ENCODE measurements around the gene CR1. TPM values are rescaled to one million over a fixed set of nuclear protein-coding genes. Genes with fewer than 3 reads are reported as not detected.
A peak's percentile ranks its signal among the peaks of the same experiment; 100 is the strongest.
"Not testable (repeated sequence)": the region's sequence is repeated elsewhere in the genome, so short reads cannot be mapped to it uniquely, and the experiment has no call there.

Gene CR1
- total and polyA plus RNA-seq, 4 experiments from 2014 or later = 4.1 to 11.5 (median 9.7) TPM

DNA sequence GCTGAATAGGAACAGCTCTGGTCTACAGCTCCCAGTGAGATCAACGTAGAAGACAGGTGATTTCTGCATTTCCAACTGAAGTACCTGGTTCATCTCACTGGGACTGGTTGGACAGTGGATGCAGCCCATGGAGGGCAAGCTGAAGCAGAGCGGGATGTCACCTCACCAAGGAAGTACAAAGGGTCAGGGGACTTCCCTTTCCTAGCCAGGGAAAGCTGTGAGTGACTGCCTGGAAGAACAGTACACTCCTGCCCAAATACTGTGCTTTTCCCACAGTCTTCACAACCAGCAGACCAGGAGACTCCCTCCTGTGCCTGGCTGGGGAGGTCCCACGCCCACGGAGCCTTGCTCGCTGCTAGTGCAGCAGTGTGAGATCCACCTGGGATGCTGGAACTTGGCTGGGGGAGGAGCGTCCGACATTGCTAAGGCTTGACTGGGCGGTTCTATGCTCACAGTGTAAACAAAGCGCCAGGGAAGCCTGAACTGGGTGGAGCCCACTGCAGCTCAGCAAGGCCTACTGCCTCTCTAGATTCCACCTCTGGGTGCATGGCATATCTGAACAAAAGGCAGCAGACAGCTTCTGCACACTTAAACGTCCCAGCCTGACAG lies 163.7 kb downstream of the CR1 start:
- Histone ChIP-seq H3K27me3 (ENCODE audit: insufficient read depth, low read length) (no peaks in the 10 kb centered on the region), H3K36me3 (ENCODE audit: insufficient read depth, low read length) (no peaks in the 10 kb centered on the region), H3K9me3 (ENCODE audit: control insufficient read depth in 1 of 2, low read length in 2 of 2) (no peaks in the 10 kb centered on the region), H3K4me1 (ENCODE audit: insufficient read depth, low read length) (no peaks in the 10 kb centered on the region), H3K27ac (ENCODE audit: low read depth, low read length) (no peak overlapping the region), H3K4me3 (ENCODE audit: low read length in 2 of 2) (no peak overlapping the region)
- Mint-ChIP-seq H3K27ac (no peak overlapping the region), H3K4me1 (no peaks in the 10 kb centered on the region), H3K9me3 (peaks cover 0 to 5% (median 0%) of the 10 kb centered on the region in 8 donors), H3K36me3 (peaks cover 0 to 4% of the 10 kb centered on the region in 2 donors), H3K4me3 (no peak overlapping the region), H3K27me3 (peaks cover 9 to 19% of the 10 kb centered on the region in 2 donors)
- POLR2A ChIA-PET (ENCODE audit: partially characterized antibody) = no interaction called here
- CTCF ChIA-PET (ENCODE audit: partially characterized antibody) = no interaction called here
- no peak for DNase-seq
- intact Hi-C loops (cut with micrococcal nuclease) = no loop called here

DNA sequence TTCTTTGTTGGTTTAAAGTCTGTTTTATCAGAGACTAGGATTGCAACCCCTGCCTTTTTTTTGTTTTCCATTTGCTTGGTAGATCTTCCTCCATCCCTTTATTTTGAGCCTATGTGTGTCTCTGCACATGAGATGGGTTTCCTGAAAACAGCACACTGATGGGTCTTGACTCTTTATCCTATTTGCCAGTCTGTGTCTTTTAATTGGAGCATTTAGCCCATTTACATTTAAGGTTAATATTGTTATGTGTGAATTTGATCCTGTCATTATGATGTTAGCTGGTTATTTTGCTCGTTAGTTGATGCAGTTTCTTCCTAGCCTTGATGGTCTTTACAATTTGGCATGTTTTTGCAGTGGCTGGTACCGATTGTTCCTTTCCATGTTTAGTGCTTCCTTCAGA lies 165.5 kb downstream of the CR1 start:
- H3K4me3 Mint-ChIP-seq; H3K4me1 Mint-ChIP-seq; H3K36me3 ChIP-seq (ENCODE audit: insufficient read depth, low read length); intact Hi-C loops (cut with micrococcal nuclease); H3K4me3 ChIP-seq (ENCODE audit: low read length in 2 of 2); POLR2A ChIA-PET (ENCODE audit: partially characterized antibody); H3K27ac Mint-ChIP-seq; H3K27me3 ChIP-seq (ENCODE audit: insufficient read depth, low read length); H3K36me3 Mint-ChIP-seq; CTCF ChIA-PET (ENCODE audit: partially characterized antibody); H3K27ac ChIP-seq (ENCODE audit: low read depth, low read length); H3K4me1 ChIP-seq (ENCODE audit: insufficient read depth, low read length); DNase-seq; H3K9me3 ChIP-seq (ENCODE audit: control insufficient read depth in 1 of 2, low read length in 2 of 2): not testable (repeated sequence)
- Mint-ChIP-seq H3K27me3 (peaks cover 16 to 25% of the 10 kb centered on the region in 2 donors), H3K9me3 (peaks cover 0 to 10% (median 1%) of the 10 kb centered on the region in 8 donors)

DNA sequence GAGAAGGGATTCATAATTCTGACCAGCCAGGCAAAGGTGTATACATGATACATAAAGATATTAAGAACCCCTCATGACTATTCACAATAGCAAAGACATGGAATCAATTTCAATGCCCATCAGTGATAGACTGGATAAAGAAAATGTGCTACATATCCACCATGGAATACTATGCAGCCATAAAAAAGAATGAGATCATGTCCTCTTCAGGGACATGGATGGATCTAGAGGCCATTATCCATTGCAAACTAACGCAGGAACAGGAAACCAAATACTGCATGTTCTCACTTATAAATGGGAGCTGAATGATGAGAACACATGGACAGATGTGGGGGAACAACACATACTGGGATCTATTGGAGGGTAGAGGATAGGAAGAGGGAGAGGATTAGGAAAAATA lies 170.4 kb downstream of the CR1 start:
- Histone ChIP-seq H3K9me3 (ENCODE audit: control insufficient read depth in 1 of 2, low read length in 2 of 2) (no peaks in the 10 kb centered on the region), H3K4me1 (ENCODE audit: insufficient read depth, low read length) (no peaks in the 10 kb centered on the region), H3K27ac (ENCODE audit: low read depth, low read length) (no peak overlapping the region), H3K27me3 (ENCODE audit: insufficient read depth, low read length) (peaks cover 11% of the 10 kb centered on the region), H3K36me3 (ENCODE audit: insufficient read depth, low read length) (no peaks in the 10 kb centered on the region), H3K4me3 (ENCODE audit: low read length in 2 of 2) (no peak overlapping the region)
- H3K36me3 Mint-ChIP-seq = peaks cover 0 to 4% of the 10 kb centered on the region in 2 donors
- H3K27me3 Mint-ChIP-seq = peaks cover 37 to 54% of the 10 kb centered on the region in 2 donors
- H3K4me3 Mint-ChIP-seq = no peak overlapping the region
- peaks cover 0 to 2% (median 0%) of the 10 kb centered on the region in 4 donors for H3K4me1 Mint-ChIP-seq
- intact Hi-C loops (cut with micrococcal nuclease) = no loop called here
- DNase-seq = no peak
- H3K27ac Mint-ChIP-seq = no peak overlapping the region
- ChIA-PET POLR2A (ENCODE audit: partially characterized antibody) (no interaction called here), CTCF (ENCODE audit: partially characterized antibody) (no interaction called here)
- peaks cover 0 to 14% (median 8%) of the 10 kb centered on the region in 8 donors for H3K9me3 Mint-ChIP-seq

DNA sequence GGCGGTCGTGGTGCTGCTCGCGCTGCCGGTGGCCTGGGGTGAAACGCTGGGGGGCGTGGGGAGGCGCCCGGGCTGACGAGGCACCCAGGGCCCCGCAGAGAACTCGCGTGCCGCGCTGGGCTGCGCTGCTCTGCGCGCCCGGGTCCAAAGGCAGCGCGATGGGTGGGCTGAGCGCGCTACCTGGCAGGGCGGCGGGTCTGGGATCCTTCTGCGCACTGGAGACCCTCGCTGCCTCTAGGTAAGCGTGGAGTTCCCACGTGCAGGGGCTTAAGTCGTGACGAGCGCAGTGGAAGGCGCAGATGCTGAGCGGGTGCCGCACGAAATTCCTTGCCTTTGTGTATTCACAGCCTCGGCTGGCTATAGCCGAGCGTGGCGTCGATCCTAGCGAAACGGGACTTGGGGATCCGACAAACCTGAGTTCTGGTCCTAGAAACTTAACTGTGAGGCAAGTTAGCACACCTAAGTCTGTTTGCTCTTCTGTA lies 173.6 kb downstream of the CR1 start:
- H3K27me3 ChIP-seq (ENCODE audit: insufficient read depth, low read length) = peaks cover 11% of the 10 kb centered on the region
- no peak overlapping the region for H3K4me3 ChIP-seq (ENCODE audit: low read length in 2 of 2)
- POLR2A ChIA-PET (ENCODE audit: partially characterized antibody) = no interaction called here
- Mint-ChIP-seq H3K27ac (no peak overlapping the region), H3K9me3 (peaks cover 0 to 14% (median 7%) of the 10 kb centered on the region in 8 donors), H3K27me3 (peaks cover 40 to 52% of the 10 kb centered on the region in 2 donors), H3K4me3 (no peak overlapping the region), H3K4me1 (peaks cover 0 to 2% (median 0%) of the 10 kb centered on the region in 4 donors), H3K36me3 (no peaks in the 10 kb centered on the region)
- H3K36me3 ChIP-seq (ENCODE audit: insufficient read depth, low read length) = no peaks in the 10 kb centered on the region
- no peak for DNase-seq
- no peaks in the 10 kb centered on the region for H3K9me3 ChIP-seq (ENCODE audit: control insufficient read depth in 1 of 2, low read length in 2 of 2)
- no peaks in the 10 kb centered on the region for H3K4me1 ChIP-seq (ENCODE audit: insufficient read depth, low read length)
- H3K27ac ChIP-seq (ENCODE audit: low read depth, low read length) = no peak overlapping the region
- intact Hi-C loops (cut with micrococcal nuclease) = no loop called here
- CTCF ChIA-PET (ENCODE audit: partially characterized antibody) = no interaction called here

DNA sequence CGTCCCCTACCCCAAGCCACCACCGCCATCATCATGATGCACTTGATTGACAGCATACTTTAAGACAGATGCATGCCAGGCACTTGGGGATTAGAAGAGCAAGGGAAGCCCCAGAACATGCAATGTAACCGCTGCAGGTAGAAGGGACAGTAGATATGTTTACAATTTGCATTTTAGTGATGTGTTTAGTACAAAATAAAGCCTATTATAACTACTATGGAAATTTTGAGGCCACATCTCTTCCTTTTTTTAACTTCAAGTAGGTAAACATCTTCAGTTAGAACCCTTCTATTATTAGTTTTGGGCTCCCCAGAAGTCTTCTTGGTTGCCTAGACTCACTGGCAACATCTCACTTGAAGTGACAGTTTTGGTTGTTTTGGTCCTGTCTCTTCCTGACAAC lies 174.2 kb downstream of the CR1 start:
- peaks cover 0 to 2% (median 0%) of the 10 kb centered on the region in 4 donors for H3K4me1 Mint-ChIP-seq
- no peaks in the 10 kb centered on the region for H3K36me3 Mint-ChIP-seq
- H3K4me3 Mint-ChIP-seq = peak overlapping the region in 1 of 8 donors; percentile 11
- Histone ChIP-seq H3K27ac (ENCODE audit: low read depth, low read length) (no peak overlapping the region), H3K9me3 (ENCODE audit: control insufficient read depth in 1 of 2, low read length in 2 of 2) (no peaks in the 10 kb centered on the region), H3K36me3 (ENCODE audit: insufficient read depth, low read length) (no peaks in the 10 kb centered on the region), H3K4me1 (ENCODE audit: insufficient read depth, low read length) (no peaks in the 10 kb centered on the region), H3K27me3 (ENCODE audit: insufficient read depth, low read length) (peaks cover 11% of the 10 kb centered on the region), H3K4me3 (ENCODE audit: low read length in 2 of 2) (no peak overlapping the region)
- H3K27me3 Mint-ChIP-seq = peaks cover 42 to 53% of the 10 kb centered on the region in 2 donors
- intact Hi-C loops (cut with micrococcal nuclease) = no loop called here
- ChIA-PET CTCF (ENCODE audit: partially characterized antibody) (no interaction called here), POLR2A (ENCODE audit: partially characterized antibody) (no interaction called here)
- H3K9me3 Mint-ChIP-seq = peaks cover 0 to 14% (median 7%) of the 10 kb centered on the region in 8 donors
- no peak for DNase-seq
- no peak overlapping the region for H3K27ac Mint-ChIP-seq

DNA sequence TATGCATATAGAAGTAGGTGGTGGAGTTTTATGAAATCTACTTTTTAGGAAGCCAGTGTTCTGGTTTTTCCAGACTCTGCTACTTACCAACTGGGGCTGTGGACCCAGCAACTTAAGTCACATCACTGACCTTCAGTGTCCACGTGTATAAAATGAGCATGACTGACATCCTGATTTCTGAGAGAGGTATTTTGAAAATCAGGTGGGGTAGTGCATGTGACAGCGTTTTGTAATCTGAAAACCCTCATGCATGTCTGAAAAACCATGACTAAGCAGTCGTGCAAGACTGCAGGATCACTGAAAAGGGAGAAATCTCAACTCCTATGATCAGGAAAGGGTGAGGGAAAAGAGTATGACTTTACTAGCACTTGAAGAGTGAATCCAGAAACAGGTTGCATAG lies 175.0 kb downstream of the CR1 start:
- Histone ChIP-seq H3K4me3 (ENCODE audit: low read length in 2 of 2) (no peak overlapping the region), H3K36me3 (ENCODE audit: insufficient read depth, low read length) (no peaks in the 10 kb centered on the region), H3K4me1 (ENCODE audit: insufficient read depth, low read length) (no peaks in the 10 kb centered on the region), H3K27ac (ENCODE audit: low read depth, low read length) (no peak overlapping the region), H3K9me3 (ENCODE audit: control insufficient read depth in 1 of 2, low read length in 2 of 2) (no peaks in the 10 kb centered on the region), H3K27me3 (ENCODE audit: insufficient read depth, low read length) (peaks cover 11% of the 10 kb centered on the region)
- Mint-ChIP-seq H3K4me3 (no peak overlapping the region), H3K4me1 (peaks cover 0 to 2% (median 0%) of the 10 kb centered on the region in 4 donors), H3K27me3 (peaks cover 41 to 50% of the 10 kb centered on the region in 2 donors), H3K36me3 (no peaks in the 10 kb centered on the region), H3K9me3 (peaks cover 0 to 12% (median 6%) of the 10 kb centered on the region in 8 donors), H3K27ac (no peak overlapping the region)
- ChIA-PET CTCF (ENCODE audit: partially characterized antibody) (no interaction called here), POLR2A (ENCODE audit: partially characterized antibody) (no interaction called here)
- DNase-seq = no peak
- intact Hi-C loops (cut with micrococcal nuclease) = no loop called here

DNA sequence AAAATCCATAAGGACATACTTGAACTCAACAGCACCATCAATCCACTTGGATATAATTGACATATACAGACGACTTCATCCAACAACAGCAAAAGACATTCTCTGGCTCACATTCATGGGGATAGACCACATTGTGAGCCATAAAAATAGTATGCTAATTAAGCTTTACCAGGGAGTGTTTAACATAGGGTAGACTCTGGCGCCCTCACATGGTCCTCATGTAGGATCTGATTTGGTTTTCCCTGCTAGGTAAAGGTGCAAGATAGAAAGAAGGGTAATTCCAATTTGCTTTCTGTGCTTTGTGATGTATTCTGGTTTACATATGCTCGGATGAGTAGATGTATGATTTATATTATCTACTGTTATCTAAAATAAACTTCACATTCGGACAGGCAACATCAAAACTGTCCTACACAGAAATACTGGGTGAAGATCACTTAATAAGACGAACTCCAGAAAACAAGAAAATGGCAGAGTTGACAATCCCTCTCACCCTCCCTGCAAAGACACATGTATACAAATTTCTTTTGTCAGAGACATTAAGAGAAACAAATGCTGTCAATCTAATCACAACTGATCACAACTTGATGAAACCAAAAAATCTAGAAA lies 176.7 kb downstream of the CR1 start:
- H3K4me1 Mint-ChIP-seq = peaks cover 0 to 2% (median 0%) of the 10 kb centered on the region in 4 donors
- CTCF ChIA-PET (ENCODE audit: partially characterized antibody) = interaction anchor here (1.0 kb wide), 1 partner anchor 18 kb away, joined by 3 read pairs; no protein-coding TSS in a partner anchor

More for the DNA sequence above, 176.7 kb downstream of the CR1 start:
- POLR2A ChIA-PET (ENCODE audit: partially characterized antibody) = no interaction called here
- Histone ChIP-seq H3K9me3 (ENCODE audit: control insufficient read depth in 1 of 2, low read length in 2 of 2) (no peaks in the 10 kb centered on the region), H3K27ac (ENCODE audit: low read depth, low read length) (no peak overlapping the region), H3K4me1 (ENCODE audit: insufficient read depth, low read length) (no peaks in the 10 kb centered on the region), H3K36me3 (ENCODE audit: insufficient read depth, low read length) (no peaks in the 10 kb centered on the region), H3K27me3 (ENCODE audit: insufficient read depth, low read length) (peaks cover 7% of the 10 kb centered on the region), H3K4me3 (ENCODE audit: low read length in 2 of 2) (no peak overlapping the region)
- no peak overlapping the region for H3K4me3 Mint-ChIP-seq
- peaks cover 27 to 35% of the 10 kb centered on the region in 2 donors for H3K27me3 Mint-ChIP-seq
- no peaks in the 10 kb centered on the region for H3K36me3 Mint-ChIP-seq
- peak in 1 of 5 donors; percentile 0 for DNase-seq
- no peak overlapping the region for H3K27ac Mint-ChIP-seq
- no peaks in the 10 kb centered on the region for H3K9me3 Mint-ChIP-seq
- intact Hi-C loops (cut with micrococcal nuclease) = no loop called here

Measured in CD4-positive, alpha-beta memory T cell (primary cell).